Suprapubic skin (tissue), 4 donors: ENCODE data around the gene PAK1.
"Not testable (repeated sequence)": the region's sequence is repeated elsewhere in the genome, so short reads cannot be mapped to it uniquely, and the experiment has no call there.

ENCODE experiments used
- EP300 ChIP-seq: sonication (generic); formaldehyde crosslinking; IDR thresholded peaks from one replicate; pipeline ENCODE4 v1.6.1; 2017; ENCODE audit warnings: antibody characterized with exemption
- POLR2A ChIP-seq, 2 donors: fragments of 450-650 bp; IDR thresholded peaks; one replicate each; pipeline ENCODE4 v1.6.1; 2017; ENCODE audit warnings: antibody characterized with exemption in 2 of 2, mild to moderate bottlenecking in 2 of 2, moderate library complexity in 2 of 2
- POLR2AphosphoS5 ChIP-seq, 3 donors: sonication (generic); formaldehyde crosslinking; IDR thresholded peaks; one replicate each; pipeline ENCODE4 v1.6.1; 2017; ENCODE audit warnings: antibody characterized with exemption in 3 of 3
- TF ChIP-seq, protein P1 (sequence below), 2 donors: fragments of 200-600 bp in 1 of 2; fragments of 450-650 bp in 1 of 2; sonication (generic) in 1 of 2; IDR thresholded peaks; one replicate each; pipeline ENCODE4 v1.5.1; 2016 to 2019; ENCODE audit warnings: antibody characterized with exemption in 2 of 2, mild to moderate bottlenecking in 1 of 2, moderate library complexity in 1 of 2

DNA sequence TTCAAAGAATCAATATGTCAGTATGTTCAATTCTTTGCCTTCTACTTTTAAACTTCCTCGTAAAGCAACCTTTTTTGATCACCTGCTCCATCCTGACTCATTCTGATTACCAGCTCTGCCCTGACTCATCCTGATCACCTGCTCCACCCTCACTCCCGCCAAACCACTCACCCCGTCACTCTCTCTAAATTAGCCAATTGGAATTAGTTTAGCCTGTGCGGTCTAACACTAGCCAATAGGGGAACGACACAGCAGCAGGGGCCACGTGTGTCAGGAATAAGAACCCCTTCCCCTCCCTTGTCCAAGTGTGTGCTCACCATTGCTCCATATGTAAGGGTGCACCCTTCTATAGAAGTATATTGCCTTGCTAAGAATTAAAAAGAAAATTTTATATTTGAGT lies 173.9 kb downstream of the PAK1 start:
- not testable (repeated sequence) for TF ChIP-seq EP300; POLR2A (IDR thresholded peaks at IDR 0.05); POLR2AphosphoS5 (IDR thresholded peaks at IDR 0.05)
- TF ChIP-seq, protein P1, sequence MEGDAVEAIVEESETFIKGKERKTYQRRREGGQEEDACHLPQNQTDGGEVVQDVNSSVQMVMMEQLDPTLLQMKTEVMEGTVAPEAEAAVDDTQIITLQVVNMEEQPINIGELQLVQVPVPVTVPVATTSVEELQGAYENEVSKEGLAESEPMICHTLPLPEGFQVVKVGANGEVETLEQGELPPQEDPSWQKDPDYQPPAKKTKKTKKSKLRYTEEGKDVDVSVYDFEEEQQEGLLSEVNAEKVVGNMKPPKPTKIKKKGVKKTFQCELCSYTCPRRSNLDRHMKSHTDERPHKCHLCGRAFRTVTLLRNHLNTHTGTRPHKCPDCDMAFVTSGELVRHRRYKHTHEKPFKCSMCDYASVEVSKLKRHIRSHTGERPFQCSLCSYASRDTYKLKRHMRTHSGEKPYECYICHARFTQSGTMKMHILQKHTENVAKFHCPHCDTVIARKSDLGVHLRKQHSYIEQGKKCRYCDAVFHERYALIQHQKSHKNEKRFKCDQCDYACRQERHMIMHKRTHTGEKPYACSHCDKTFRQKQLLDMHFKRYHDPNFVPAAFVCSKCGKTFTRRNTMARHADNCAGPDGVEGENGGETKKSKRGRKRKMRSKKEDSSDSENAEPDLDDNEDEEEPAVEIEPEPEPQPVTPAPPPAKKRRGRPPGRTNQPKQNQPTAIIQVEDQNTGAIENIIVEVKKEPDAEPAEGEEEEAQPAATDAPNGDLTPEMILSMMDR (IDR thresholded peaks at IDR 0.05): not testable (repeated sequence)
